Measurements from ENCODE around the gene RPS14.
A peak's percentile ranks its signal among the peaks of the same experiment; 100 is the strongest.

RPS14 gene

GRCh38 chr5:150413176-150413901, 36.2 kb downstream of the RPS14 start:
- no peak for DNase-seq (ENCODE audit: low spot score)

- DNase-seq (ENCODE audit: low spot score): no peak
Measured at GRCh38 chr5:150412319-150413175, 37.0 kb downstream of the RPS14 start, which contains the start of gene CD74. Gene CD74 (minus strand): TSS chr5:150412910. CDS start chr5:150412749, 161 bp downstream.

GRCh38 chr5:150411245-150411979, 38.1 kb downstream of the RPS14 start:
- no peak for DNase-seq (ENCODE audit: low spot score)

- DNase-seq (ENCODE audit: low spot score): peak; percentile 42
Measured at GRCh38 chr5:150410524-150411244, 38.9 kb downstream of the RPS14 start.

GRCh38 chr5:150409638-150410523, 39.7 kb downstream of the RPS14 start:
- DNase-seq (ENCODE audit: low spot score): peak; percentile 76

- DNase-seq (ENCODE audit: low spot score): no peak
Measured at GRCh38 chr5:150408231-150408943, 41.2 kb downstream of the RPS14 start.

- no peak for DNase-seq (ENCODE audit: low spot score)
Measured at GRCh38 chr5:150407096-150407720, 42.3 kb downstream of the RPS14 start.

- no peak for DNase-seq (ENCODE audit: low spot score)
Measured at GRCh38 chr5:150406723-150407095, 42.8 kb downstream of the RPS14 start.

- no peak for DNase-seq (ENCODE audit: low spot score)
Measured at GRCh38 chr5:150406103-150406722, 43.3 kb downstream of the RPS14 start.

- no peak for DNase-seq (ENCODE audit: low spot score)
Measured at GRCh38 chr5:150404941-150405816, 44.4 kb downstream of the RPS14 start.

GRCh38 chr5:150404535-150404934, 45.0 kb downstream of the RPS14 start:
- DNase-seq (ENCODE audit: low spot score): no peak

- no peak for DNase-seq (ENCODE audit: low spot score)
Measured at GRCh38 chr5:150404121-150404520, 45.4 kb downstream of the RPS14 start.

GRCh38 chr5:150402901-150403342, 46.6 kb downstream of the RPS14 start:
- DNase-seq (ENCODE audit: low spot score): no peak

- no peak for DNase-seq (ENCODE audit: low spot score)
Measured at GRCh38 chr5:150402229-150402773, 47.2 kb downstream of the RPS14 start.

- DNase-seq (ENCODE audit: low spot score): no peak
Measured at GRCh38 chr5:150401376-150402228, 47.9 kb downstream of the RPS14 start.

GRCh38 chr5:150401076-150401375, 48.5 kb downstream of the RPS14 start:
- no peak for DNase-seq (ENCODE audit: low spot score)
